ENCODE measurements around the gene NME8.

DNA sequence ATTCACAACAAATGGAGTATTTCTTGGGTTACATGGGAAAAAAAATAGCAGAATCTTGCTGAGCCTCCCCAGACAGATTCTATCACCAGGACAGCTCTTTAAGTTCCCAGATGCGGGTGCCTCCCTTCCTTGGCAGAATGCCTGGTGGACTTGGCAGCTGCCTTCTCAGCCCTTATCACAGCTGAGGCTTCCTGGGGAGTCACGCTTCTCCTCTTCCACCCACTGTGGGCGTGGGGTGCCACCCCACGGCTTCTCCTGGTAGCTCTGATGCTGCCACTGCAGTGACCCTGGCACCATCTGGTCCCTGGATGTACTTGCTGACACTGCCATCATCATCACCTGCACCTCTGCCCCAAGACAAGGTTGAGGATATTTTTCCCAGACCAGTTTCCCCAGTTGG lies 16.2 kb upstream of the NME8 start:
- TF ChIP-seq CTCF (IDR thresholded peaks at IDR 0.05) (peak in 5 of 6 experiments; percentile 17 to 37 (median 28)), POLR2A (IDR thresholded peaks at IDR 0.05) (no peak)
